IMR-90 (cell line): Measurements from ENCODE around the gene DDI2. TPM values are rescaled to one million over a fixed set of nuclear protein-coding genes. Genes with fewer than 3 reads are reported as not detected.

Experiments
- ATAC-seq: fragments of 200-7000 bp; cut with Tn5 transposase; 2 replicates; pipeline ENCODE4 v1.9.1; 2020; ENCODE audit warnings: low read depth, mild to moderate bottlenecking, moderate library complexity
- BruUV-seq: library from RNA; stranded (reverse); fragments of 400-500 nt; replicated peaks from 2 replicates; lab custom pipeline; 2021; lab: Mats Ljungman, UMichigan
- CTCF ChIA-PET: fragments of 300-600 bp; formaldehyde crosslinking; extraction: SDS; loops from one replicate; lab custom pipeline; 2021; ENCODE audit warnings: antibody characterized with exemption; lab: Yijun Ruan, JAX
- POLR2A ChIA-PET: fragments of 300-600 bp; sonication (Branson Sonifier 250); formaldehyde crosslinking; loops from one replicate; lab custom pipeline; 2022; ENCODE audit warnings: antibody characterized with exemption; ENCODE audit not compliant: unreplicated experiment; lab: Charles Lee
- DNase-seq: peaks from one replicate; pipeline ENCODE4 v3.0.0; 2013
- H2AFZ ChIP-seq: replicated peaks from 2 replicates; pipeline ENCODE3; 2013; ENCODE audit warnings: low read length, mild to moderate bottlenecking; ENCODE audit not compliant: poor library complexity
- H2AK5ac ChIP-seq: 2 replicates; pipeline ENCODE4 v1.6.1; 2013; ENCODE audit warnings: low read depth, low read length, inconsistent platforms
- H2AK9ac ChIP-seq: replicated peaks from 2 replicates; pipeline ENCODE3; 2013; ENCODE audit warnings: mild to moderate bottlenecking, low read depth, low read length, moderate library complexity; ENCODE audit not compliant: poor library complexity
- H2BK120ac ChIP-seq: 2 replicates; pipeline ENCODE4 v1.6.1; 2013; ENCODE audit warnings: low read depth, low read length, inconsistent platforms
- H2BK15ac ChIP-seq: 3 replicates; pipeline ENCODE4 v1.6.1; 2013; ENCODE audit warnings: low read depth, low read length, inconsistent platforms
- H2BK20ac ChIP-seq: 2 replicates; pipeline ENCODE4 v1.6.1; 2013; ENCODE audit warnings: low read depth, mild to moderate bottlenecking, inconsistent platforms, low read length, moderate library complexity
- H2BK5ac ChIP-seq: 2 replicates; pipeline ENCODE4 v1.6.1; 2013; ENCODE audit warnings: mild to moderate bottlenecking, low read depth, low read length, inconsistent platforms; ENCODE audit not compliant: poor library complexity, severe bottlenecking
- H3K14ac ChIP-seq: replicated peaks from 2 replicates; pipeline ENCODE4 v1.6.1; 2013; ENCODE audit warnings: low read depth, low read length, inconsistent platforms
- H3K18ac ChIP-seq: 2 replicates; pipeline ENCODE4 v1.6.1; 2013; ENCODE audit warnings: low read depth, low read length, control low read depth
- H3K23ac ChIP-seq: 2 replicates; pipeline ENCODE4 v1.6.1; 2013; ENCODE audit warnings: low read depth, low read length, inconsistent platforms
- H3K27ac ChIP-seq: 2 replicates; pipeline ENCODE4 v1.5.1; 2013; ENCODE audit warnings: mild to moderate bottlenecking, control low read depth, low read length; ENCODE audit not compliant: insufficient read depth
- H3K27me3 ChIP-seq: 2 replicates; pipeline ENCODE4 v1.6.1; 2013; ENCODE audit warnings: low read length; ENCODE audit not compliant: control insufficient read depth, insufficient read depth
- H3K36me3 ChIP-seq: 2 replicates; pipeline ENCODE4 v1.6.1; 2013; ENCODE audit warnings: low read length, mixed read lengths; ENCODE audit not compliant: control insufficient read depth, insufficient read depth
- H3K4ac ChIP-seq: 2 replicates; pipeline ENCODE4 v1.6.1; 2013; ENCODE audit warnings: low read depth, low read length, inconsistent platforms
- H3K4me1 ChIP-seq: 2 replicates; pipeline ENCODE4 v1.6.1; 2013; ENCODE audit warnings: low read length, mixed read lengths; ENCODE audit not compliant: control insufficient read depth, insufficient read depth
- H3K4me2 ChIP-seq: 2 replicates; pipeline ENCODE4 v1.6.1; 2013; ENCODE audit warnings: low read depth, mild to moderate bottlenecking, control low read depth, low read length, moderate library complexity
- H3K4me3 ChIP-seq: 2 replicates; pipeline ENCODE4 v1.5.1; 2013; ENCODE audit warnings: low read depth, mild to moderate bottlenecking, control low read depth, low read length, moderate library complexity; ENCODE audit not compliant: insufficient read depth
- H3K56ac ChIP-seq: 2 replicates; pipeline ENCODE4 v1.6.1; 2013; ENCODE audit warnings: low read length, inconsistent platforms; ENCODE audit not compliant: insufficient read depth; ENCODE audit errors: extremely low read depth
- H3K79me1 ChIP-seq, 2 experiments: 2 replicates each; pipeline ENCODE4 v1.6.1; 2013; ENCODE audit warnings: low read length in 2 of 2, inconsistent platforms in 1 of 2, low read depth in 1 of 2
- H3K9ac ChIP-seq: 2 replicates; pipeline ENCODE4 v1.6.1; 2013; ENCODE audit warnings: low read depth, low read length, control low read depth
- H3K9me1 ChIP-seq: 2 replicates; pipeline ENCODE4 v1.6.1; 2013; ENCODE audit warnings: low read length, inconsistent platforms; ENCODE audit not compliant: insufficient read depth
- H3K9me3 ChIP-seq: 2 replicates; pipeline ENCODE4 v1.6.1; 2013; ENCODE audit warnings: low read length; ENCODE audit not compliant: control insufficient read depth, insufficient read depth
- H4K20me1 ChIP-seq: 2 replicates; pipeline ENCODE4 v1.6.1; 2013; ENCODE audit warnings: low read length, inconsistent platforms; ENCODE audit not compliant: insufficient read depth
- H4K5ac ChIP-seq: 2 replicates; pipeline ENCODE4 v1.6.1; 2013; ENCODE audit warnings: mild to moderate bottlenecking, low read depth, low read length, control low read depth
- H4K8ac ChIP-seq, 2 experiments: 2 replicates each; pipeline ENCODE4 v1.6.1; 2013; ENCODE audit warnings: low read depth in 2 of 2, low read length in 2 of 2, control low read depth in 1 of 2, inconsistent platforms in 1 of 2
- H4K91ac ChIP-seq: 2 replicates; pipeline ENCODE4 v1.6.1; 2013; ENCODE audit warnings: low read depth, low read length, inconsistent platforms; ENCODE audit not compliant: insufficient read depth
- MAFK ChIP-seq: IDR thresholded peaks from 2 replicates; pipeline ENCODE4 v1.6.1; 2012; ENCODE audit warnings: low read depth, low read length, improper control_type of control experiment
- NFE2L2 ChIP-seq: fragments of 150-350 bp; IDR thresholded peaks from 2 replicates; pipeline ENCODE4 v1.6.1; 2016; ENCODE audit warnings: low read depth, mild to moderate bottlenecking, low read length
- RAD21 ChIP-seq: IDR thresholded peaks from 2 replicates; pipeline ENCODE4 v1.6.1; 2012; ENCODE audit warnings: low read length, improper control_type of control experiment
- RCOR1 ChIP-seq: IDR thresholded peaks from 2 replicates; pipeline ENCODE4 v1.6.1; 2012; ENCODE audit warnings: mild to moderate bottlenecking, low read length, improper control_type of control experiment; ENCODE audit not compliant: insufficient replicate concordance
- WGBS, 2 experiments: methylation state at CpG; one replicate each; pipeline versions ENCODE4 v1.1.5 to v1.1.7; 2013; ENCODE audit warnings: missing lambda C conversion rate in 2 of 2; ENCODE audit not compliant: insufficient read length in 1 of 2; ENCODE audit errors: extremely low coverage in 2 of 2; 5-methylcytosine and 5-hydroxymethylcytosine counted together
- dilution Hi-C: fragments of 300-500 bp; cut with HindIII; formaldehyde crosslinking; loops from one replicate; pipeline ENCODE4 v1.14.3; 2018; ENCODE audit warnings: low sequenced_read_pairs; ENCODE audit not compliant: unreplicated experiment
- in situ Hi-C: fragments of 300-500 bp; cut with MboI; formaldehyde crosslinking; loops from 3 replicates; pipeline ENCODE4 v1.14.3; 2019; ENCODE audit warnings: low sequenced_read_pairs, inconsistent platforms, mixed read lengths
- intact Hi-C: fragments of 100-400 bp; cut with micrococcal nuclease; formaldehyde crosslinking; loops from 2 replicates; pipeline ENCODE4 v1.10.0; 2022
- polyA plus RNA-seq, 3 experiments: library from polyadenylated mRNA; depleted of rRNA; stranded (reverse); fragments of >200 nt; gene quantifications; 2 replicates each; pipeline ENCODE4 v1.2.3, GENCODE V29; 2012; ENCODE audit warnings: low replicate concordance in 1 of 3
- total RNA-seq: library from RNA; depleted of rRNA; stranded (reverse); fragments of >200 nt; gene quantifications from 2 replicates; pipeline ENCODE4 v1.2.3, GENCODE V29; 2012
- TF ChIP-seq, protein P1 (sequence below): conservative IDR thresholded peaks from 2 replicates; pipeline ENCODE4 v1.5.1; 2012; ENCODE audit warnings: mild to moderate bottlenecking, low read depth, low read length, improper control_type of control experiment
- TF ChIP-seq, protein P2 (sequence below): fragments of 150-350 bp; IDR thresholded peaks from 2 replicates; pipeline ENCODE4 v1.6.1; 2016; ENCODE audit warnings: low read depth, mild to moderate bottlenecking, low read length, moderate library complexity, borderline replicate concordance

DDI2 gene
- total and polyA plus RNA-seq, 2 of the 4 experiments (the other 2 are of a cell fraction) = 6.0 to 13.4 TPM

DNA sequence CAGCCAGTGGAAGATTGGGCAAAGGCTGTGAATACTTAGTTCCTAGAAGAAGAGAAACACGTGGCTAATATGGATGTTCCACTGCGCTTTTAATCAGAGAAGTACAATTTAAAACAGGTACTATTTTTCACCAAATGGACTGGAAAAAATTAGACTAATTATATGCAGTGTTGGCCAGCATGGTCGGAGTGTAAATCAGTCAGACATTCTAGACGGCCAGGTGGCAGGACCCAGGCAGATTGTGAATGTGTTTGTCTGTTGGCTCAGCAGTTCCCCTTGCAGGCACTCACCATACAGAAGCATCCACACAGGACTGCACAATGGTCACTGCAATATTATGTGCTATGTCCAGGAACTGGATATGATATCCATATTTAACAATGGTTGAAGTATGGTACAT, 94.9 kb downstream of the DDI2 start:
- POLR2A ChIA-PET = interaction anchor here (0.6 kb wide), 1 partner anchor 109 kb away, joined by 7 read pairs; no protein-coding TSS in a partner anchor
- CTCF ChIA-PET = no interaction called here

More for the DNA sequence above, 94.9 kb downstream of the DDI2 start:
- no peak overlapping the region for H3K18ac ChIP-seq
- H3K4ac ChIP-seq = no peak overlapping the region
- H4K20me1 ChIP-seq = peaks cover 51% of the 10 kb centered on the region
- H3K23ac ChIP-seq = no peak overlapping the region
- no peak overlapping the region for H2BK5ac ChIP-seq
- no TSS peak for BruUV-seq
- in situ Hi-C loops (no loop called here), intact Hi-C loops (no loop called here), dilution Hi-C loops (no loop called here)
- H4K8ac ChIP-seq = no peak overlapping the region
- no peak overlapping the region for H4K5ac ChIP-seq
- no peak overlapping the region for H2BK20ac ChIP-seq
- TF ChIP-seq NFE2L2 = no peak
- TF ChIP-seq, protein P1, sequence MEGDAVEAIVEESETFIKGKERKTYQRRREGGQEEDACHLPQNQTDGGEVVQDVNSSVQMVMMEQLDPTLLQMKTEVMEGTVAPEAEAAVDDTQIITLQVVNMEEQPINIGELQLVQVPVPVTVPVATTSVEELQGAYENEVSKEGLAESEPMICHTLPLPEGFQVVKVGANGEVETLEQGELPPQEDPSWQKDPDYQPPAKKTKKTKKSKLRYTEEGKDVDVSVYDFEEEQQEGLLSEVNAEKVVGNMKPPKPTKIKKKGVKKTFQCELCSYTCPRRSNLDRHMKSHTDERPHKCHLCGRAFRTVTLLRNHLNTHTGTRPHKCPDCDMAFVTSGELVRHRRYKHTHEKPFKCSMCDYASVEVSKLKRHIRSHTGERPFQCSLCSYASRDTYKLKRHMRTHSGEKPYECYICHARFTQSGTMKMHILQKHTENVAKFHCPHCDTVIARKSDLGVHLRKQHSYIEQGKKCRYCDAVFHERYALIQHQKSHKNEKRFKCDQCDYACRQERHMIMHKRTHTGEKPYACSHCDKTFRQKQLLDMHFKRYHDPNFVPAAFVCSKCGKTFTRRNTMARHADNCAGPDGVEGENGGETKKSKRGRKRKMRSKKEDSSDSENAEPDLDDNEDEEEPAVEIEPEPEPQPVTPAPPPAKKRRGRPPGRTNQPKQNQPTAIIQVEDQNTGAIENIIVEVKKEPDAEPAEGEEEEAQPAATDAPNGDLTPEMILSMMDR = no peak
- no peak for TF ChIP-seq RCOR1
- TF ChIP-seq, protein P2, sequence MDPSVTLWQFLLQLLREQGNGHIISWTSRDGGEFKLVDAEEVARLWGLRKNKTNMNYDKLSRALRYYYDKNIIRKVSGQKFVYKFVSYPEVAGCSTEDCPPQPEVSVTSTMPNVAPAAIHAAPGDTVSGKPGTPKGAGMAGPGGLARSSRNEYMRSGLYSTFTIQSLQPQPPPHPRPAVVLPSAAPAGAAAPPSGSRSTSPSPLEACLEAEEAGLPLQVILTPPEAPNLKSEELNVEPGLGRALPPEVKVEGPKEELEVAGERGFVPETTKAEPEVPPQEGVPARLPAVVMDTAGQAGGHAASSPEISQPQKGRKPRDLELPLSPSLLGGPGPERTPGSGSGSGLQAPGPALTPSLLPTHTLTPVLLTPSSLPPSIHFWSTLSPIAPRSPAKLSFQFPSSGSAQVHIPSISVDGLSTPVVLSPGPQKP = no peak
- TF ChIP-seq RAD21 = no peak
- no peak for TF ChIP-seq MAFK
- H2AFZ ChIP-seq = no peak overlapping the region
- H2AK5ac ChIP-seq = no peak overlapping the region
- H2BK120ac ChIP-seq = no peak overlapping the region
- WGBS, 2 experiments = no CpG with 5 or more reads among the region's 4 CpGs
- no peak overlapping the region for H3K4me2 ChIP-seq
- DNase-seq = no peak
- H2AK9ac ChIP-seq = no peak overlapping the region
- H2BK15ac ChIP-seq = no peak overlapping the region
- H4K91ac ChIP-seq = no peak overlapping the region
- no peaks in the 10 kb centered on the region for H3K9me3 ChIP-seq
- H3K9me1 ChIP-seq = peaks cover 14% of the 10 kb centered on the region
- H3K9ac ChIP-seq = no peak overlapping the region
- peaks cover 46 to 69% of the 10 kb centered on the region in 2 experiments for H3K79me1 ChIP-seq
- H3K56ac ChIP-seq = no peak overlapping the region
- H3K4me3 ChIP-seq = no peak overlapping the region
- ATAC-seq = no peak
- no peak overlapping the region for H3K27ac ChIP-seq
- peaks cover 9% of the 10 kb centered on the region for H3K4me1 ChIP-seq
- H3K27me3 ChIP-seq = no peaks in the 10 kb centered on the region
- H3K14ac ChIP-seq = no peak overlapping the region
- peaks cover 13% of the 10 kb centered on the region for H3K36me3 ChIP-seq
